GM21447 (cell line): ENCODE data around the gene TTC24.

Experiments
- ATAC-seq: cut with Tn5 transposase; IDR thresholded peaks from one replicate; pipeline ENCODE4 v1.9.1; 2021; ENCODE audit not compliant: unreplicated experiment

The TTC24 gene

GRCh38 chr1:156553860-156554485 lies 25.6 kb upstream of the TTC24 start:
- no peak for ATAC-seq

DNA sequence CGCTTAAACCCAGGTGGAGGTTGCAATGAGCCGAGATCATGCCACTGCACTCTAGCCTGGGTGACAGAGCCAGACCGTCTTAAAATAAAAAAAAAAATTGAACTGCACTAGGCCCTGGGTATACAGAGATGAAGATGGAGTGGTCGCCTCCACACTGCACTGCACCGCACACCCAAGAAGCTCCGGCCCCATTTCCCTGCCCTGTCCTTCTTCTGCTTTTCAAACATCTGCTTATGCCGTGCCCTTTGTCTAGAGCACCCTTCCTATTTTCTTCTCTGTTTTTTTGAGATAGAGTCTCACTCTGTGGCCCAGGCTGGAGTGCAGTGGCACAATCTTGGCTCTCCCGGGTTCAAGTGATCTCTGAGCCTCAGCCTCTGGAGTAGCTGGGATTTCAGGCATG lies 24.6 kb upstream of the TTC24 start:
- ATAC-seq = no peak

DNA sequence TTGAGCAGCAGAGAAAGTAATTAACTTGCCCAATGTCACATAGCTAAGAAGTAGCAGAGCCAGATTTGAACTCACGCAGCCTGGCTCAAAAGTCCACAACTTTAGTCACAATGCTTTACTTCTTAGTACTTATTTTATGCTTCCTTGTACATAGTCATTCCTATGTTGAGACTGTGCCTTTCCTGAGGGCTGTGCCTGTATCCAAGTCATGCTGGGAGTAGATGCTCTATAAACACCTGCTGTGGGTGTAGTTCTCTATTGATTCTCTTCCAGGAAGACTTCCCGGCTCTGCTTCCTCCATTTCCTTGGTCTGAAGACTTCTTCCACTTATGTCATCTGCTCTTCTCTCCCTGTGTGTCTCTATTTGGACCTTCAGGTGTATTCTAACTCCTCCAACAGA lies 23.8 kb upstream of the TTC24 start:
- no peak for ATAC-seq

DNA sequence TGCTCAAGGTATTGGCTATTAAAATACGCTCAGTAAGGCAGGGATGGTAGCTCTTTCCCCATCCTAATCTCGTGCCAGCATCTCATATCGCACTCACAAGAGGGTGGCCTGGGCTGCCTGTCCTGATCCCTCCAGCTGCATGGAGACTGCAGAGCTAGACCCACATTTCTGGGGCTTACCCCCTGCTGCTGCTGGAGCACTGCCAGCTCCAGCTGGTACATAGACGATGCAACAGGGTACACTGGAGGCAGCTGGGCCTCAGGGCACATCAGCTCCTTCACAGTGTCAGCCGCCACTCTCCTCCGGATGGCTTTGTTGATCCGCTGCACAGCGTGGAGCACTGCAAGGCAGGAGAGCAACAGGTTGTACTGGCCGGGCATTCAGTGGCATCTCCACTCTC lies 23.2 kb upstream of the TTC24 start:
- ATAC-seq = no peak

GRCh38 chr1:156559086-156559796 lies 20.3 kb upstream of the TTC24 start:
- no peak for ATAC-seq

DNA sequence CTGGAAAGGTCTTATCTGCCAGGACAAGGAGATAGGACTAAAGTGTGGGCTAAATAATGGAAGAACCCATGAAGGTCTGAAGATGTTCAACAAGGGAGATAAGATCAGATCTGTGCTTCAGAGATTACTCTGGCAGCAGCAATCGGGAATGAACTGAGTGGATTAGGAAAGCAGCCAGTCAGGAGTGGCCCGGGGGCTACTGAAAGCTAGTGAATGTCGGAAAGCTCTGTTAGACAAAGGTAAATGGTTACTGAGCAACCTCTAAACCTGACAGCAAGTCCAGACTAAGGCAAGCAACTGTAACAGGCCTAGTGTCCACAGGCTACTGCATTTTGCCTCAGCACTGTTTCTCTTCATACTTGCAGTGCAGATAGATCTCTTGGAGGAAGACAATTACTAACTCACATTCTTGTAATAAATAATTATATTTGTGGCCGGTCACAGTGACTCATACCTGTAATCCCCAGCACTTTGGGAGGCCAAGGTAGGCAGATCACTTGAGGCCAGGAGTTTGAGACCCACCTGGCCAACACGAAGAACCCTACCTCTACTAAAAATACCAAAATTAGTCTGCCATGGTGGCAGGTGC lies 19.6 kb upstream of the TTC24 start:
- ATAC-seq = no peak

DNA sequence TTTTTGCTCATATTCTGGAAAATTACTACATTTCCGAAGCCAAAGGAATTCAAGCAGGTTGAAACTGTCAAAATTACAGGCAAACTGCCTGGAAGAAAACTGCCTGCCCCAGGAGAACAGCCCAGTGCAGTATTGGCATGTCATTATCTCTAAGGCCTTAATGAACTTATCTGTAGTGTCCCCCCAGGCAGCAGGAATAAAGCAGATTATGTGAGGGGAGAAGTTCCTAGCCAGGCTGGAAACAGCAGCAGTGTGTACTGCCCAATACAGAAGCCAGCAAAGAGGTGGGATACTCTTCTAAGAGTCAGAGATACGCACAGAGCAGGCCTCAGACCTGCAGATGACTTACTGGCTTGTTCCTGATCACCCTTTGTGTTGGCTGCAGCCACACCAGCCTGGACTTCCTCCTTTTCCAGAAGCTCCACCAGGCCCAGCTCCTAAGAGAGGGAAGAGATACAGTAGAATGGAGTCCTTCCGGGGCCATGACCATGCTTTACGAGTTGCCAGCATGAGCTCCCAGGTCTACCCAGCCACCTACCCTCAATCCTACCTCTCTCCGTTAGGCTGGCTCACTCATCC lies 18.8 kb upstream of the TTC24 start:
- ATAC-seq = no peak

DNA sequence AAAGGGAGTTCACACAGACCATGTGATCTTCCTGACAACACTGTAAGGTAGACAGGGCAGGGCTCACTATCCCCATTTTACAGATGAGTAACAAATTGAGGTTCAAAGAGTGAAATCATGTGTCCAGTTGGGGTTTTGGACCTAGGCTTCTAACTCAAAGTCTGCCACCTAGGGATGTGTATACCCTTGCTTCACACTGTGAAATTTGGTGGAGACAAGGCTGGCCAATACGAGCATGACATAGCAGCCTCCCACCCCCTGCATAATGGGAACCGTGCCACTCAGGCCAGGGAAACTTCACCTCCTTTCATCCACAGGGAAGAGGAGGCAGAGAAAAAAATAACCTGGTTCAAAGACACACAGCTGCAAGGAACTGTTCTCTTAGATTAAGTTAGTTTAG lies 14.0 kb upstream of the TTC24 start:
- ATAC-seq = no peak

- no peak for ATAC-seq
Measured at GRCh38 chr1:156566436-156566835, 13.1 kb upstream of the TTC24 start.

DNA sequence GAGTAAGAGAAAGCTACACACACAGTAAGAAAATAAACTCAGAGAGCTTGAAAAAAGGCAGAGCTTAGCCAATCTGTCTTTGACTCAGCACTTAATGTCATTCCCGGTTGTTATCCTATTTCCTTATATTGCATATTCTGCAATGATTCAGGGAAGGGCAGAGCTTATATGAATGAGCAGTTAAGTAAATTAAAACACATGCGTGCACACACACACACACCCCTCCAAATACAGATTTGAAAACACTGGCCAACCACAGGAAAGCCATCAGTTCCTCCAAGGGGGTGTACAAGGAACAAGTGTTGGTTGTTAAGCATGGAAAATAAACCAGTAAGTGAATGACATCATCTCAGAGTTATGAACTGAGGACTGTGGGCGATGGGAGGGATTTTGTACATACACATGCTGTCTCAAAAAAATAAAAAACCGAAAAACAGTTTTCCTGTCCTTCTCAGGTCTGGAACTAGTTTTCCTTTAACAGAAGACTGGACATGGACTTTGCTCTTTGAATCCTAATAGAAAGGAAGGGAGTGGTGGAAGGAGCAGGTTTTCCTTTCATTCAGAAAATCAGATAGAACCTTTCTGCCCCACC lies 8.2 kb upstream of the TTC24 start:
- no peak for ATAC-seq

- peak; percentile 82 for ATAC-seq
Measured at GRCh38 chr1:156571919-156572662, 7.4 kb upstream of the TTC24 start, which contains the start of gene IQGAP3. IQGAP3 (minus strand) TSS chr1:156572565; CDS start chr1:156572529, 36 bp downstream.

DNA sequence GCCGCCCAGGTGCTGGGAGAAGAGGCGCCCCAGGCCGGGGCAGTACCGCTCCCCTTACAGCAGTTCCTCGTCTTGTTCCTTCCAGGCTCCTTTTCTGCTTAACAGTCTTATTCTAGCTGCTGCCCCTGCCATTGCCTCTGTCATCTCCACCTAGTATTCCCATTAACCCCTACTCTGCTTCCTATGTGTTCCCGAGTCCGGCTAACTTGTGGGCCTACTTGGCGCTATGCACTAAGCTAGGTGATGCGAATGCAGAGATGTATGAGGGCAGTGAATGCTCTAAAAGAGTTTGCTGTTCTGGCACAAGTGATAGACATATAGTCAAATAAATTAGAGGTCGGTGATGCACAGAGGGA lies 6.9 kb upstream of the TTC24 start:
- no peak for ATAC-seq

GRCh38 chr1:156574039-156574633 lies 5.4 kb upstream of the TTC24 start:
- ATAC-seq = no peak

- no peak for ATAC-seq
Measured at GRCh38 chr1:156577550-156577949, 2.0 kb upstream of the TTC24 start.

- ATAC-seq = no peak
Measured at GRCh38 chr1:156578055-156578454, 1.5 kb upstream of the TTC24 start.

GRCh38 chr1:156581661-156582387 lies 2.3 kb downstream of the TTC24 start:
- no peak for ATAC-seq

GRCh38 chr1:156582388-156583017 lies 3.0 kb downstream of the TTC24 start:
- ATAC-seq = no peak

DNA sequence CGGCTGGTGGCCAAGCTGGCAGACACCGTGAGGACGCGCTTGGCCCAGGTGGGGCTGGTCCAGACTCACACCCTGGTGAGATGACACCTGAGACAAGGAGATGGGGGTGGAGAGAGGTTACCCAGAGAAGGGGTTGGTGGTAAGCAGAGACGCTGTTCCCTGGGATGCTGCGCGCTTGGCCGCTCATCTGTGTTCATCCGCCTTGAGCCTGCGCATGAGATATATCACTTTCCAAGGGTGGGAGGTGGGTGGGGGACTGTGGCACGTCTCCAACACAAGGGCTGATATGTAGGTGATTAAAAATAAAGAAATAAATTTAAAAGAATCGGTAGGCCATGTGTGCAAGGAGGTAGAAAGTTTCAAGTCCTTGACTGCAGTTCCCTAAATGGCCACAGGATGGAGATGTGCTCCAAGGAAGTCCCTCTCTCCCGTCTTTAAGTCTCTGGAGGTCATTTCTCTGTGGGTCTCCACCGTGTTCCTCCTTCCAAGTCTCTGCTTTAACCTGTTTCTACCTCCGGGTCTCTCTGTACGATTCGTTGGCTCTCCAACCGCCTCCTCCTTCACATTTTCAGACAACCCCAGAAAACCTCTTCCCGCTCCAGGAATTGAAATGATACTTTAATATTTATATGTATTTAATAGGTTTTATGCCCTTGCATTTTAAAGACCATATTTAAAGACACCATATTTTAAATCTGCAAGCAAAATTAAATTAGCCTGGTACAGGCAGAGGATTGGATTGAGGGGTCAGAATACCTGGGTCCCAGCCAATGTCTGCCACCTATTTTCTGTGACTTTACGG lies 4.5 kb downstream of the TTC24 start:
- no peak for ATAC-seq

GRCh38 chr1:156584813-156585212 lies 5.3 kb downstream of the TTC24 start:
- ATAC-seq = no peak
